ENCODE results near the gene IGFBP3.

Gene IGFBP3

GRCh38 chr7:45921699-45922519, 837 bp upstream of the IGFBP3 start:
- FAIRE-seq, result no peak

GRCh38 chr7:45921381-45921698, 268 bp upstream of the IGFBP3 start:
- no peak for FAIRE-seq

- no peak for FAIRE-seq
These were observed 1.0 kb downstream of the IGFBP3 start for GRCh38 chr7:45919993-45920459.

GRCh38 chr7:45919231-45919784, 1.8 kb downstream of the IGFBP3 start:
- FAIRE-seq, result no peak

- no peak for FAIRE-seq
These were observed 2.5 kb downstream of the IGFBP3 start for GRCh38 chr7:45918556-45918955.

- no peak for FAIRE-seq
These were observed 3.4 kb downstream of the IGFBP3 start for GRCh38 chr7:45917658-45918057.

GRCh38 chr7:45917064-45917463, 4.0 kb downstream of the IGFBP3 start:
- FAIRE-seq, result no peak

GRCh38 chr7:45915606-45916005, 5.5 kb downstream of the IGFBP3 start:
- FAIRE-seq, result no peak

- FAIRE-seq, result no peak
These were observed 6.2 kb downstream of the IGFBP3 start for GRCh38 chr7:45914911-45915310.

- FAIRE-seq, result no peak
These were observed 8.1 kb downstream of the IGFBP3 start for GRCh38 chr7:45912972-45913371.

GRCh38 chr7:45911311-45911710, 9.8 kb downstream of the IGFBP3 start:
- no peak for FAIRE-seq

GRCh38 chr7:45910855-45911254, 10.2 kb downstream of the IGFBP3 start:
- FAIRE-seq, result no peak

- no peak for FAIRE-seq
These were observed 11.5 kb downstream of the IGFBP3 start for GRCh38 chr7:45909561-45909960.

GRCh38 chr7:45902820-45903219, 18.3 kb downstream of the IGFBP3 start:
- FAIRE-seq, result no peak

GRCh38 chr7:45901566-45901965, 19.5 kb downstream of the IGFBP3 start:
- FAIRE-seq, result no peak

- no peak for FAIRE-seq
These were observed 22.9 kb downstream of the IGFBP3 start for GRCh38 chr7:45898222-45898621.

GRCh38 chr7:45897042-45897690, 23.9 kb downstream of the IGFBP3 start:
- FAIRE-seq, result no peak

- FAIRE-seq, result no peak
These were observed 26.4 kb downstream of the IGFBP3 start for GRCh38 chr7:45894665-45895062.

- FAIRE-seq, result no peak
These were observed 26.9 kb downstream of the IGFBP3 start for GRCh38 chr7:45893996-45894664.

GRCh38 chr7:45893374-45893995, 27.6 kb downstream of the IGFBP3 start:
- no peak for FAIRE-seq

- FAIRE-seq, result no peak
These were observed 28.6 kb downstream of the IGFBP3 start for GRCh38 chr7:45892407-45893035.

All from colon (tissue), 2 donors.